OCI-LY3 (cell line): ENCODE results near the gene AKR1D1.

Source experiments
- H2AFZ ChIP-seq: fragments of 200-600, 300-600 bp; shearing (Covaris generic); 2 replicates; pipeline ENCODE4 v1.6.0; 2014; ENCODE audit warnings: antibody characterized with exemption, low read depth, low read length
- H3K27ac ChIP-seq: fragments of 200-600, 300-600 bp; sonication (generic); 2 replicates; pipeline ENCODE4 v1.5.1; 2014; ENCODE audit warnings: mild to moderate bottlenecking, low read length, moderate library complexity, mixed read lengths
- H3K27me3 ChIP-seq: fragments of 200-600, 300-600 bp; sonication (generic); 2 replicates; pipeline ENCODE4 v1.6.1; 2014; ENCODE audit warnings: low read depth, low read length, mixed read lengths
- H3K36me3 ChIP-seq: fragments of 200-600, 300-600 bp; sonication (generic); replicated peaks from 2 replicates; pipeline ENCODE3; 2014; ENCODE audit warnings: low read depth, low read length, mixed read lengths
- H3K4me1 ChIP-seq: fragments of 300-600, 200-600 bp; sonication (generic); 2 replicates; pipeline ENCODE4 v1.6.1; 2014; ENCODE audit warnings: low read length, mixed read lengths
- H3K4me2 ChIP-seq: fragments of 200-600, 300-600 bp; sonication (generic); 2 replicates; pipeline ENCODE4 v1.6.1; 2014; ENCODE audit warnings: low read length, mixed read lengths
- H3K4me3 ChIP-seq: fragments of 300-600, 200-600 bp; sonication (generic); 2 replicates; pipeline ENCODE4 v1.5.1; 2014; ENCODE audit warnings: antibody characterized with exemption, mild to moderate bottlenecking, low read length, moderate library complexity
- H3K79me2 ChIP-seq: fragments of 300-600, 200-600 bp; shearing (Covaris generic); 2 replicates; pipeline ENCODE4 v1.6.1; 2014; ENCODE audit warnings: mild to moderate bottlenecking, low read length, mixed read lengths
- H3K9ac ChIP-seq: fragments of 300-600, 200-600 bp; shearing (Covaris generic); 2 replicates; pipeline ENCODE4 v1.6.0; 2014; ENCODE audit warnings: mild to moderate bottlenecking, low read length, moderate library complexity
- H3K9me3 ChIP-seq: fragments of 200-600, 300-600 bp; shearing (Covaris generic); 2 replicates; pipeline ENCODE4 v1.6.1; 2014; ENCODE audit warnings: low read length, mixed read lengths; ENCODE audit not compliant: insufficient read depth
- H4K20me1 ChIP-seq: fragments of 200-600, 300-600 bp; sonication (generic); 2 replicates; pipeline ENCODE4 v1.6.1; 2016; ENCODE audit warnings: low read length, mixed read lengths; ENCODE audit not compliant: insufficient read depth
- CTCF ChIP-seq: fragments of 200-600, 300-600 bp; sonication (generic); IDR thresholded peaks from 2 replicates; pipeline ENCODE4 v1.5.1; 2014; ENCODE audit warnings: antibody characterized with exemption, low read length, low read depth
- EZH2phosphoT487 ChIP-seq: fragments of 200-600 bp; shearing (Covaris generic); IDR thresholded peaks from 2 replicates; pipeline ENCODE4 v1.6.1; 2018; ENCODE audit warnings: antibody characterized with exemption, mixed run types, low read depth

The AKR1D1 gene

GRCh38 chr7:138116141-138116540 lies 39.9 kb downstream of the AKR1D1 start:
- Histone ChIP-seq H3K27ac (no peak overlapping the region), H3K27me3 (no peaks in the 10 kb centered on the region), H3K79me2 (no peaks in the 10 kb centered on the region), H2AFZ (no peak overlapping the region), H3K9me3 (no peaks in the 10 kb centered on the region), H3K36me3 (no peaks in the 10 kb centered on the region), H3K4me3 (no peak overlapping the region), H4K20me1 (no peaks in the 10 kb centered on the region), H3K9ac (no peak overlapping the region), H3K4me1 (no peaks in the 10 kb centered on the region), H3K4me2 (no peak overlapping the region)
- TF ChIP-seq EZH2phosphoT487, result no peak
- TF ChIP-seq CTCF, result no peak

GRCh38 chr7:138116892-138117291 lies 40.6 kb downstream of the AKR1D1 start:
- no peaks in the 10 kb centered on the region for H3K36me3 ChIP-seq
- TF ChIP-seq EZH2phosphoT487 (no peak), CTCF (no peak)
- H3K27me3 ChIP-seq, result no peaks in the 10 kb centered on the region
- no peaks in the 10 kb centered on the region for H3K4me1 ChIP-seq
- no peak overlapping the region for H2AFZ ChIP-seq
- no peak overlapping the region for H3K9ac ChIP-seq
- H4K20me1 ChIP-seq, result no peaks in the 10 kb centered on the region
- no peak overlapping the region for H3K27ac ChIP-seq
- no peaks in the 10 kb centered on the region for H3K79me2 ChIP-seq
- no peak overlapping the region for H3K4me3 ChIP-seq
- no peaks in the 10 kb centered on the region for H3K9me3 ChIP-seq
- no peak overlapping the region for H3K4me2 ChIP-seq

- peaks cover 7% of the 10 kb centered on the region for H3K4me1 ChIP-seq
- no peaks in the 10 kb centered on the region for H3K27me3 ChIP-seq
- no peak overlapping the region for H3K9ac ChIP-seq
- no peak overlapping the region for H3K4me2 ChIP-seq
- H3K4me3 ChIP-seq, result no peak overlapping the region
- no peak overlapping the region for H2AFZ ChIP-seq
- H3K9me3 ChIP-seq, result no peaks in the 10 kb centered on the region
- no peaks in the 10 kb centered on the region for H3K36me3 ChIP-seq
- H3K27ac ChIP-seq, result no peak overlapping the region
- H4K20me1 ChIP-seq, result no peaks in the 10 kb centered on the region
- TF ChIP-seq EZH2phosphoT487 (no peak), CTCF (no peak)
- H3K79me2 ChIP-seq, result no peaks in the 10 kb centered on the region
These were observed 44.0 kb downstream of the AKR1D1 start for GRCh38 chr7:138120140-138120827.

- no peaks in the 10 kb centered on the region for H3K79me2 ChIP-seq
- no peak overlapping the region for H3K27ac ChIP-seq
- no peaks in the 10 kb centered on the region for H3K9me3 ChIP-seq
- no peaks in the 10 kb centered on the region for H4K20me1 ChIP-seq
- H3K9ac ChIP-seq, result no peak overlapping the region
- H2AFZ ChIP-seq, result no peak overlapping the region
- H3K4me2 ChIP-seq, result no peak overlapping the region
- TF ChIP-seq CTCF (no peak), EZH2phosphoT487 (no peak)
- H3K4me1 ChIP-seq, result peaks cover 16% of the 10 kb centered on the region
- H3K27me3 ChIP-seq, result no peaks in the 10 kb centered on the region
- no peak overlapping the region for H3K4me3 ChIP-seq
- no peaks in the 10 kb centered on the region for H3K36me3 ChIP-seq
These were observed 45.9 kb downstream of the AKR1D1 start for GRCh38 chr7:138122162-138122561.
